ENCODE measurements around the gene ABCC2.

Gene ABCC2

DNA sequence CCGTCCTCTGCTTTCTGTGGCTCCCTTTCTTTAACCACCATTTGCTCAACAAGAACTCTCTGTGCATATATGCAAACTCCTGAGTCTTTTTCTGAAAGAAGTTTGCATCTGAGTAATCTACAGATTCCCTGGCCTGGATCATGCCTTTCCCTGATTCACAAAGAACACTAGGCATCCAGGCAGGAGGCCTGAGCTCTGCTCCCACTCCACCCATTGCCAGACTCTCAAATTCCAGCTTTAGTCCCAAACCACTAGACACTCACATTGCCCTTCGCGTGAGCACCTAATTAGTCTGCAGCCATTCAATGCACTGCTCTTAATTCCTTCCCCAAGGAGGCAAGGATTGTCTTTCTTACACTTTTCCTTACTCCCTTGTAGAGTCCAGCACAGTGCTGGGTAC is 60.9 kb downstream of the ABCC2 start:
- peaks cover 0 to 5% of the 10 kb centered on the region in 2 donors for H3K4me1 ChIP-seq (ENCODE audit: control insufficient read depth in 1 of 2, insufficient read depth in 2 of 2, low read length in 2 of 2)
- no peak overlapping the region for H3K4me3 ChIP-seq (ENCODE audit: low read depth in 1 of 2, low read length in 2 of 2)
- H3K9me3 ChIP-seq (ENCODE audit: control insufficient read depth in 1 of 2, low read length in 2 of 2): no peaks in the 10 kb centered on the region
- no peak overlapping the region for H3K27ac ChIP-seq (ENCODE audit: low read length)
- no peaks in the 10 kb centered on the region for H3K27me3 ChIP-seq (ENCODE audit: low read depth, low read length)
- no peaks in the 10 kb centered on the region for H3K36me3 ChIP-seq (ENCODE audit: control insufficient read depth in 1 of 2, insufficient read depth in 2 of 2, low read length in 2 of 2)

DNA sequence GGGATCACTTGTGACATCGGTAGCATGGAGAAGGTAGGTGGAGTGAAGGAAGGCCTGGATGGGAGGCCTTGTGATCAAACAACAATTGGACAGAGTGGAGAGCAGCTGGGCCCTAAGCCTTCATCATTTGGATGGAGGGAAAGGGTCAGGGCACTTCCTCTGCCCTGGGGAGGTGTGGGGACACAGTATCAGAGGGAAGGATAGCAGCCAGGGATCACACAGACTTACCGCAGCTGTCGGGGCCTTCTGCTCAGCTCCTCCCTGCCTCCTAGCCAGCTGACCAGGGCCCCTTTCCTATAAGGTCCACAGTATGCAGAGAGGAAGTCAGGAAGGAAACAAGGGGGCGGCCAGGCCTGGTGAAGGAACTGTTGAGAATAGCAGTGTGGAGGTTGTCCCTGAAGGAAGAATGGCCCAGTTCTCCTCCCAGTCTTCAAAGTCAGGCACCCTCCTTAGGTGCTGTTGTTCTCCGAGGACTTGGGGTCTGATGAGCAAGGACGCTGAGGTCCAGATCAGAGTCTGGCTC is 62.1 kb downstream of the ABCC2 start:
- H3K4me1 ChIP-seq (ENCODE audit: control insufficient read depth in 1 of 2, insufficient read depth in 2 of 2, low read length in 2 of 2): peaks cover 4 to 5% of the 10 kb centered on the region in 2 donors
- no peaks in the 10 kb centered on the region for H3K27me3 ChIP-seq (ENCODE audit: low read depth, low read length)
- no peak overlapping the region for H3K4me3 ChIP-seq (ENCODE audit: low read depth in 1 of 2, low read length in 2 of 2)
- no peaks in the 10 kb centered on the region for H3K36me3 ChIP-seq (ENCODE audit: control insufficient read depth in 1 of 2, insufficient read depth in 2 of 2, low read length in 2 of 2)
- no peaks in the 10 kb centered on the region for H3K9me3 ChIP-seq (ENCODE audit: control insufficient read depth in 1 of 2, low read length in 2 of 2)
- no peak overlapping the region for H3K27ac ChIP-seq (ENCODE audit: low read length)

DNA sequence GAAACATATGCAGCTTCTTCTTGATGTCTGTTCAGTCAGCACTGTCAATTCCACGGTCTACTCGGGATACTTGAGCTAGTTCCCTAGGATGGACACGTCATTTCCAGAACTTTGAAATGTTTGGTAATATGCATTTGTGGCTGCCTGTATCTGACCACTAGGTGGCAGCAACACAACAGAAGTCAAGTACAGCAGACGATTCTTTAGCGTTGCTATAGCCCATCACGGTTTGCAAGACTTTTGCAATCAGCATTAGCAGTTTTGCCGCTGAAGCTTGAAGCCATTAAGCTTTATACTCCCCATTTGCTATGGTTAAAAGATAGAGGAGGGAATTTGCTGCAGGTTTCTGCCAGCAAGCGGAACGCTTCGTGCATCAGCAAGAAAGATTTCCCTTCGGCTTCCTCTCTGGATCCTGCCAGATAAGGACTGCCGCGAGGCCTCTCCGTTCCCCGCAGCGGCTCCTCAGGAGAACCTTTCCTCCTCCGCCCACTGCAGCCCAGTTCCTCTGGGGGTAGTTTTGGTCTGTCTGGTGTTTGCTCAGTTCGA is 63.5 kb downstream of the ABCC2 start:
- no peak overlapping the region for H3K27ac ChIP-seq (ENCODE audit: low read length)
- H3K4me3 ChIP-seq (ENCODE audit: low read depth in 1 of 2, low read length in 2 of 2): peak overlapping the region; percentile 38 to 43
- no peaks in the 10 kb centered on the region for H3K36me3 ChIP-seq (ENCODE audit: control insufficient read depth in 1 of 2, insufficient read depth in 2 of 2, low read length in 2 of 2)
- H3K4me1 ChIP-seq (ENCODE audit: control insufficient read depth in 1 of 2, insufficient read depth in 2 of 2, low read length in 2 of 2): peaks cover 5 to 9% of the 10 kb centered on the region in 2 donors
- H3K9me3 ChIP-seq (ENCODE audit: control insufficient read depth in 1 of 2, low read length in 2 of 2): no peaks in the 10 kb centered on the region
- H3K27me3 ChIP-seq (ENCODE audit: low read depth, low read length): no peaks in the 10 kb centered on the region

GRCh38 chr10:99849057-99849456 is 66.6 kb downstream of the ABCC2 start:
- Histone ChIP-seq H3K4me3 (ENCODE audit: low read depth in 1 of 2, low read length in 2 of 2) (no peak overlapping the region), H3K9me3 (ENCODE audit: control insufficient read depth in 1 of 2, low read length in 2 of 2) (no peaks in the 10 kb centered on the region), H3K36me3 (ENCODE audit: control insufficient read depth in 1 of 2, insufficient read depth in 2 of 2, low read length in 2 of 2) (no peaks in the 10 kb centered on the region), H3K27me3 (ENCODE audit: low read depth, low read length) (no peaks in the 10 kb centered on the region), H3K4me1 (ENCODE audit: control insufficient read depth in 1 of 2, insufficient read depth in 2 of 2, low read length in 2 of 2) (peaks cover 5 to 9% of the 10 kb centered on the region in 2 donors), H3K27ac (ENCODE audit: low read length) (no peak overlapping the region)

GRCh38 chr10:99849536-99849935 is 67.1 kb downstream of the ABCC2 start:
- Histone ChIP-seq H3K9me3 (ENCODE audit: control insufficient read depth in 1 of 2, low read length in 2 of 2) (no peaks in the 10 kb centered on the region), H3K4me1 (ENCODE audit: control insufficient read depth in 1 of 2, insufficient read depth in 2 of 2, low read length in 2 of 2) (peaks cover 5 to 9% of the 10 kb centered on the region in 2 donors), H3K27ac (ENCODE audit: low read length) (no peak overlapping the region), H3K4me3 (ENCODE audit: low read depth in 1 of 2, low read length in 2 of 2) (no peak overlapping the region), H3K36me3 (ENCODE audit: control insufficient read depth in 1 of 2, insufficient read depth in 2 of 2, low read length in 2 of 2) (no peaks in the 10 kb centered on the region), H3K27me3 (ENCODE audit: low read depth, low read length) (no peaks in the 10 kb centered on the region)

DNA sequence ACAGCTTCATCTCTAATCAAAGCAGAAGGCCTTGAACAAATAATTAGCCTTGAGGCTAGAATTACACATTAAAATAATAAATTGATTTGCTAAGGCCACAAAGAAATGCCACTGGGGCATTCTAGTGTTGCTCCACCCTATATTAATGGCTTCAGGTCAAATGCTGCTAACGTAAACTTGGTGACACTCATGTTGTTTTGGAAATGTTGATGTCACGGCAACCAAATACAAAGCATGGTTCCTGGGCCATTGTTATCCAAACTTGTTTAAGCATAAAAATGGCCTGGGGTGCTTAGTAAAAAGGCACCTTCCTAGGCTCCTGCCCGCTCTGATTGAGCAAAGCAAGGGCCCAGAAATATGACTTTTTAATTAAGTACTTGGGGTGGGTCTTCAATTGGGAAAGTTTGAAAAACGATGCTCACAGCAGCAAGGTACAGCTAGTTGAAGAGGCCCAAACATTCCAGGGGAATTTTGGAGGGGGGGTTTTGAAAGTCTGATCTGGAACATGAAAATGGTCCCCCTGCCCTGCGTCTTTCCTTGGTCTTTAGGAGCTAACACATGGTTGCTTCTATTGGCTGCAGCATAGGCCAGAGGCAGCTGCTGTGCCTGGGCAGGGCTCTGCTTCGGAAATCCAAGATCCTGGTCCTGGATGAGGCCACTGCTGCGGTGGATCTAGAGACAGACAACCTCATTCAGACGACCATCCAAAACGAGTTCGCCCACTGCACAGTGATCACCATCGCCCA is 67.8 kb downstream of the ABCC2 start:
- H3K27ac ChIP-seq (ENCODE audit: low read length): no peak overlapping the region
- peaks cover 5 to 9% of the 10 kb centered on the region in 2 donors for H3K4me1 ChIP-seq (ENCODE audit: control insufficient read depth in 1 of 2, insufficient read depth in 2 of 2, low read length in 2 of 2)
- no peaks in the 10 kb centered on the region for H3K9me3 ChIP-seq (ENCODE audit: control insufficient read depth in 1 of 2, low read length in 2 of 2)
- H3K4me3 ChIP-seq (ENCODE audit: low read depth in 1 of 2, low read length in 2 of 2): no peak overlapping the region
- H3K36me3 ChIP-seq (ENCODE audit: control insufficient read depth in 1 of 2, insufficient read depth in 2 of 2, low read length in 2 of 2): no peaks in the 10 kb centered on the region
- no peaks in the 10 kb centered on the region for H3K27me3 ChIP-seq (ENCODE audit: low read depth, low read length)

DNA sequence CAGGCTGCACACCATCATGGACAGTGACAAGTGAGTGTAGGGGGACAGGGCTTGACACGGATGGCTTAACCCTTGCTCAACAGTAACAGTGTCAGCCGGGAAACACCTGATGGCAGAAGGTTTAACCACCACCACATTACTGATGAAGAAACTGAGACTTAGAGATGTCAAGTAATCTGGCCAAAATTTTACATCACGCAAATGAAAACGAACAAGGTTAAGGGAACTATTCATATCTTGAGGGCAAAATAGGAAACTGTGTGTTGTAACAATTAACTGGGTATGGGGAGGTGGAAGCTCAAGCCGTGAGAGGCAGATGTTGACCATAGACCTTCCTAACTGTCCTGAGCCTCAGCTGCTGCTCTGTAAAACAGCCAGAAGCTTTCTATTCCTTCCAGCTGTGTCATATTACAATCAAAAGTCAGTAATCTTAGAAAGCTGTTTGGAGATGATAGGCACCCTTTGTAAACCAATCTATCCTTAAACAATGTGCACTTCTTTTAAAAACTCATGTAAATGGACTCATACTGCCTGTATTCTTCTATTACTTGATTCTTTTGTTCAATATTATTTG is 68.4 kb downstream of the ABCC2 start:
- Histone ChIP-seq H3K4me1 (ENCODE audit: control insufficient read depth in 1 of 2, insufficient read depth in 2 of 2, low read length in 2 of 2) (peaks cover 5 to 9% of the 10 kb centered on the region in 2 donors), H3K27me3 (ENCODE audit: low read depth, low read length) (no peaks in the 10 kb centered on the region), H3K36me3 (ENCODE audit: control insufficient read depth in 1 of 2, insufficient read depth in 2 of 2, low read length in 2 of 2) (no peaks in the 10 kb centered on the region), H3K27ac (ENCODE audit: low read length) (no peak overlapping the region), H3K4me3 (ENCODE audit: low read depth in 1 of 2, low read length in 2 of 2) (no peak overlapping the region), H3K9me3 (ENCODE audit: control insufficient read depth in 1 of 2, low read length in 2 of 2) (no peaks in the 10 kb centered on the region)

- no peaks in the 10 kb centered on the region for H3K27me3 ChIP-seq (ENCODE audit: low read depth, low read length)
- H3K4me3 ChIP-seq (ENCODE audit: low read depth in 1 of 2, low read length in 2 of 2): no peak overlapping the region
- no peaks in the 10 kb centered on the region for H3K9me3 ChIP-seq (ENCODE audit: control insufficient read depth in 1 of 2, low read length in 2 of 2)
- H3K4me1 ChIP-seq (ENCODE audit: control insufficient read depth in 1 of 2, insufficient read depth in 2 of 2, low read length in 2 of 2): peaks cover 0 to 9% of the 10 kb centered on the region in 2 donors
- H3K27ac ChIP-seq (ENCODE audit: low read length): no peak overlapping the region
- no peaks in the 10 kb centered on the region for H3K36me3 ChIP-seq (ENCODE audit: control insufficient read depth in 1 of 2, insufficient read depth in 2 of 2, low read length in 2 of 2)
These were observed 69.4 kb downstream of the ABCC2 start for GRCh38 chr10:99851825-99852224.

- no peak overlapping the region for H3K4me3 ChIP-seq (ENCODE audit: low read depth in 1 of 2, low read length in 2 of 2)
- H3K27ac ChIP-seq (ENCODE audit: low read length): no peak overlapping the region
- H3K4me1 ChIP-seq (ENCODE audit: control insufficient read depth in 1 of 2, insufficient read depth in 2 of 2, low read length in 2 of 2): peaks cover 0 to 9% of the 10 kb centered on the region in 2 donors
- H3K27me3 ChIP-seq (ENCODE audit: low read depth, low read length): no peaks in the 10 kb centered on the region
- no peaks in the 10 kb centered on the region for H3K36me3 ChIP-seq (ENCODE audit: control insufficient read depth in 1 of 2, insufficient read depth in 2 of 2, low read length in 2 of 2)
- H3K9me3 ChIP-seq (ENCODE audit: control insufficient read depth in 1 of 2, low read length in 2 of 2): no peaks in the 10 kb centered on the region
These were observed 70.2 kb downstream of the ABCC2 start for GRCh38 chr10:99852481-99853213.

GRCh38 chr10:99853655-99854054 is 71.2 kb downstream of the ABCC2 start:
- H3K4me1 ChIP-seq (ENCODE audit: control insufficient read depth in 1 of 2, insufficient read depth in 2 of 2, low read length in 2 of 2): peaks cover 0 to 9% of the 10 kb centered on the region in 2 donors
- H3K9me3 ChIP-seq (ENCODE audit: control insufficient read depth in 1 of 2, low read length in 2 of 2): no peaks in the 10 kb centered on the region
- no peaks in the 10 kb centered on the region for H3K27me3 ChIP-seq (ENCODE audit: low read depth, low read length)
- H3K27ac ChIP-seq (ENCODE audit: low read length): no peak overlapping the region
- H3K36me3 ChIP-seq (ENCODE audit: control insufficient read depth in 1 of 2, insufficient read depth in 2 of 2, low read length in 2 of 2): no peaks in the 10 kb centered on the region
- H3K4me3 ChIP-seq (ENCODE audit: low read depth in 1 of 2, low read length in 2 of 2): no peak overlapping the region

DNA sequence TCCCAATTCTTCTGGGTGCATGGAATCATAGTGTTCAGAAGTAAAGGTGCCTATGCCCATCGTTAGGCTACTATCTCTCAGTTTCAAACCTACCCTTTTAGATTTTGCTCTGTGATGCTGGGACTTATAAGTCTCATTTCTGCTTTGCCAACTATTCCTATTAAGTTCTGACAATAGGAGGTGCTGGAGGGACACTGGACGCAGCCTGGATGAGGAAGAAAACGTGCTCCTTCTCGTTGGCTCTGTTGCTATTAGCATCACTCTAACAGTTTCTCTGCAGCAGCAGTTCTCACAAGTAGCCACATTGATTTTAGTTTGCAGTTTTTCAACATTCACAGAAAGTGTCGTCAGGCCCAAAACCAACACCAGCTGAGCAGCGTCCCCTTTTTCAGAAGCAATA is 72.4 kb downstream of the ABCC2 start:
- no peak overlapping the region for H3K4me3 ChIP-seq (ENCODE audit: low read depth in 1 of 2, low read length in 2 of 2)
- H3K27ac ChIP-seq (ENCODE audit: low read length): no peak overlapping the region
- H3K27me3 ChIP-seq (ENCODE audit: low read depth, low read length): no peaks in the 10 kb centered on the region
- H3K36me3 ChIP-seq (ENCODE audit: control insufficient read depth in 1 of 2, insufficient read depth in 2 of 2, low read length in 2 of 2): no peaks in the 10 kb centered on the region
- H3K9me3 ChIP-seq (ENCODE audit: control insufficient read depth in 1 of 2, low read length in 2 of 2): no peaks in the 10 kb centered on the region
- peaks cover 0 to 2% of the 10 kb centered on the region in 2 donors for H3K4me1 ChIP-seq (ENCODE audit: control insufficient read depth in 1 of 2, insufficient read depth in 2 of 2, low read length in 2 of 2)
